Esophagus muscularis mucosa (tissue), 3 donors: Measurements from ENCODE around the gene B9D2.

Experiments
- CTCF ChIP-seq, 3 experiments: fragments of 200-600 bp in 2 of 3; fragments of 450-650 bp in 1 of 3; sonication (generic) in 2 of 3; IDR thresholded peaks; one replicate each; pipeline ENCODE4 v1.5.1; 2017 to 2019; ENCODE audit warnings: antibody characterized with exemption in 3 of 3, mild to moderate bottlenecking in 2 of 3, moderate library complexity in 1 of 3
- POLR2A ChIP-seq: fragments of 450-650 bp; IDR thresholded peaks from one replicate; pipeline ENCODE4 v1.6.1; 2017; ENCODE audit warnings: antibody characterized with exemption, moderate library complexity, mild to moderate bottlenecking, low read depth

GRCh38 chr19:41355802-41356201 is 8.1 kb downstream of the B9D2 start:
- TF ChIP-seq CTCF (IDR thresholded peaks at IDR 0.05) (no peak), POLR2A (no peak)
